ENCODE data around the gene IL17RC.

IL17RC gene

DNA sequence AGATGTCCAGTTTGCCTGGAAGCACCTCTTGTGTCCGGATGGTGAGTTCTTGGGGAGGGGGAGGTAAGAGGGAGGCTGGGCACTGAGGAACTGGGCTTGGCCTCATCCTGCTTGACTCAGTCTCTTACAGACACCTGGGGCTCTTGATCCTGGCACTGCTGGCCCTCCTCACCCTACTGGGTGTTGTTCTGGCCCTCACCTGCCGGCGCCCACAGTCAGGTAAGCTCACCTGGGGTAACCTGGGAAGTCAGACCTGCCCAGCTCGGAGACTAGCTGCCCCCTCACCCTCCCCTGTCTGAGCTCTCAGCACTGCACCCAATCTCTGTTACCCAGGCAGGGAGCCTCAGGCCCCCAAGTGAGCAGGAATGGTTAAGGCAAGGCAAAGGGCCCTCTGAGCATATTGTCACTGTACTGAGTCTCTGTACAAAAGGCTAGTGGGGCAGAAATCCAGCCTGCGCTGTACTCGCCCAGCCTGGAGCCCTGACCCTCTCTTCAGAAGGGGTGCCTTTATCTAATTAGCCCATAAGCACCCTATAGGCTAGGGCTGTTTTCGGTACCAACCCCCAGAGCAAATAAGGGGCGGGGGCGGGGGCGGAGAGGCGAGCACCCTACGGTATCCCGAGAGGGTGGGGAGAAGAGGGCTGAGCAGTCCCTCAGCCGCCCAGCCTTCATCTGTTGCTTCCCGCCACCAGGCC lies 2.2 kb upstream of the IL17RC start:
- Histone ChIP-seq H3K9ac (ENCODE audit: low read length) (no peak overlapping the region), H3K27ac (ENCODE audit: low read length) (no peak overlapping the region), H2AFZ (ENCODE audit: low read length) (no peak overlapping the region), H3K4me3 (ENCODE audit: low read length) (peak overlapping the region; percentile 60; the same call in 1 of the 2 replicates), H3K4me1 (ENCODE audit: low read length) (peaks cover 5% of the 10 kb centered on the region; the same call in 1 of the 2 replicates), H3K4me2 (ENCODE audit: low read depth, low read length) (peak overlapping the region; percentile 98; the same call in 1 of the 2 replicates), H4K20me1 (ENCODE audit: insufficient read depth, low read length) (no peaks in the 10 kb centered on the region), H3K79me2 (ENCODE audit: low read length) (no peaks in the 10 kb centered on the region), H3K9me3 (replicated peaks; ENCODE audit: insufficient read depth, low read length) (no peaks in the 10 kb centered on the region), H3K27me3 (replicated peaks; ENCODE audit: insufficient read depth, low read length) (no peaks in the 10 kb centered on the region), H3K9me2 (replicated peaks; ENCODE audit: insufficient read depth, low read length) (no peaks in the 10 kb centered on the region), H3F3A (ENCODE audit: insufficient read depth, low read length) (no peaks in the 10 kb centered on the region), H3K36me3 (replicated peaks; ENCODE audit: insufficient read depth, low read length) (no peaks in the 10 kb centered on the region)
- no peak for TF ChIP-seq EZH2phosphoT487 (IDR thresholded peaks at IDR 0.05; ENCODE audit: low read length)
- DNase-seq, result no peak

DNA sequence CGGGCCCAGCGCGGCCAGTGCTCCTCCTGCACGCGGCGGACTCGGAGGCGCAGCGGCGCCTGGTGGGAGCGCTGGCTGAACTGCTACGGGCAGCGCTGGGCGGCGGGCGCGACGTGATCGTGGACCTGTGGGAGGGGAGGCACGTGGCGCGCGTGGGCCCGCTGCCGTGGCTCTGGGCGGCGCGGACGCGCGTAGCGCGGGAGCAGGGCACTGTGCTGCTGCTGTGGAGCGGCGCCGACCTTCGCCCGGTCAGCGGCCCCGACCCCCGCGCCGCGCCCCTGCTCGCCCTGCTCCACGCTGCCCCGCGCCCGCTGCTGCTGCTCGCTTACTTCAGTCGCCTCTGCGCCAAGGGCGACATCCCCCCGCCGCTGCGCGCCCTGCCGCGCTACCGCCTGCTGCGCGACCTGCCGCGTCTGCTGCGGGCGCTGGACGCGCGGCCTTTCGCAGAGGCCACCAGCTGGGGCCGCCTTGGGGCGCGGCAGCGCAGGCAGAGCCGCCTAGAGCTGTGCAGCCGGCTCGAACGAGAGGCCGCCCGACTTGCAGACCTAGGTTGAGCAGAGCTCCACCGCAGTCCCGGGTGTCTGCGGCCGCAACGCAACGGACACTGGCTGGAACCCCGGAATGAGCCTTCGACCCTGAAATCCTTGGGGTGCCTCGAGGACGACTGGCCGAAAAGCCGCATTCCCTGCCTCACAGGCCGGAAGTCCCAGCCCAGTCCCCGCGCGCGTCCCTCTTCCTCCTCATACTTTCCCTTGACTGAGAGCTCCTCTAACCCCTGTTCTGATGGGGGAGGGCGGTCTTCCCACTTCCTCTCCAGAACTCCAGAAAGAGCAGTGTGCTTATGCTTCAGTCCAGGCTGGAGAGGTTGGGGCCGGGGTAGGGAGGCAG lies 1.4 kb upstream of the IL17RC start:
- Histone ChIP-seq H3K4me3 (ENCODE audit: low read length) (peak overlapping the region; percentile 60), H4K20me1 (ENCODE audit: insufficient read depth, low read length) (no peaks in the 10 kb centered on the region), H3K9me3 (replicated peaks; ENCODE audit: insufficient read depth, low read length) (no peaks in the 10 kb centered on the region), H3K36me3 (replicated peaks; ENCODE audit: insufficient read depth, low read length) (no peaks in the 10 kb centered on the region), H3F3A (ENCODE audit: insufficient read depth, low read length) (no peaks in the 10 kb centered on the region), H3K9me2 (replicated peaks; ENCODE audit: insufficient read depth, low read length) (no peaks in the 10 kb centered on the region), H2AFZ (ENCODE audit: low read length) (peak overlapping the region; percentile 97), H3K27ac (ENCODE audit: low read length) (no peak overlapping the region), H3K27me3 (replicated peaks; ENCODE audit: insufficient read depth, low read length) (no peaks in the 10 kb centered on the region), H3K9ac (ENCODE audit: low read length) (peak overlapping the region; percentile 2; the same call in 1 of the 2 replicates), H3K79me2 (ENCODE audit: low read length) (no peaks in the 10 kb centered on the region), H3K4me1 (ENCODE audit: low read length) (peaks cover 5% of the 10 kb centered on the region; the same call in 1 of the 2 replicates), H3K4me2 (ENCODE audit: low read depth, low read length) (peak overlapping the region; percentile 98)
- TF ChIP-seq EZH2phosphoT487 (IDR thresholded peaks at IDR 0.05; ENCODE audit: low read length), result no peak
- no peak for TF ChIP-seq EZH2 (optimal IDR thresholded peaks at IDR 0.05; ENCODE audit: low read depth, low read length)
- TF ChIP-seq, protein P1, sequence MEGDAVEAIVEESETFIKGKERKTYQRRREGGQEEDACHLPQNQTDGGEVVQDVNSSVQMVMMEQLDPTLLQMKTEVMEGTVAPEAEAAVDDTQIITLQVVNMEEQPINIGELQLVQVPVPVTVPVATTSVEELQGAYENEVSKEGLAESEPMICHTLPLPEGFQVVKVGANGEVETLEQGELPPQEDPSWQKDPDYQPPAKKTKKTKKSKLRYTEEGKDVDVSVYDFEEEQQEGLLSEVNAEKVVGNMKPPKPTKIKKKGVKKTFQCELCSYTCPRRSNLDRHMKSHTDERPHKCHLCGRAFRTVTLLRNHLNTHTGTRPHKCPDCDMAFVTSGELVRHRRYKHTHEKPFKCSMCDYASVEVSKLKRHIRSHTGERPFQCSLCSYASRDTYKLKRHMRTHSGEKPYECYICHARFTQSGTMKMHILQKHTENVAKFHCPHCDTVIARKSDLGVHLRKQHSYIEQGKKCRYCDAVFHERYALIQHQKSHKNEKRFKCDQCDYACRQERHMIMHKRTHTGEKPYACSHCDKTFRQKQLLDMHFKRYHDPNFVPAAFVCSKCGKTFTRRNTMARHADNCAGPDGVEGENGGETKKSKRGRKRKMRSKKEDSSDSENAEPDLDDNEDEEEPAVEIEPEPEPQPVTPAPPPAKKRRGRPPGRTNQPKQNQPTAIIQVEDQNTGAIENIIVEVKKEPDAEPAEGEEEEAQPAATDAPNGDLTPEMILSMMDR (IDR thresholded peaks at IDR 0.05; ENCODE audit: low read length), result no peak
- peak; percentile 12 for DNase-seq

DNA sequence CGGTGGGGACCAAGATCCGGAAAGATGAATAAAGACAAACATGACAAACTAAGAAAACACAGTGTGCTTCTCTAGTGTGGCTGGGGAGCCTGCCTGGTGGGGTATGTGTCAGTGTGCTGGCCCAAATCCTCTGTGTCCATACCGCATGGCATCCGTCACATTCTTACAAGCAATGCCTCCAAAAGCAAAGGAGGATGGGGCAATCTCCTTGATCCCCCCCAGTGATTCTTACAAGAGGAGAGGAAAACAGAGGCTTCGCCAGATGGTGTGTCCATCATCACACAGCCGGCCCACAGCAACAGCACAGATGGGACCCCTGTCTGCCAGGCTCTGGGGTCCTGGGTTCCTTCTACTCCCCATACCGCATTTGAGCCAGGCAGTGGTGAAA lies 558 bp upstream of the IL17RC start:
- Histone ChIP-seq H3K9ac (ENCODE audit: low read length) (peak overlapping the region; percentile 24; the same call in 1 of the 2 replicates), H3K27me3 (replicated peaks; ENCODE audit: insufficient read depth, low read length) (no peaks in the 10 kb centered on the region), H3K9me2 (replicated peaks; ENCODE audit: insufficient read depth, low read length) (no peaks in the 10 kb centered on the region), H3K79me2 (ENCODE audit: low read length) (no peaks in the 10 kb centered on the region), H3K4me3 (ENCODE audit: low read length) (peak overlapping the region; percentile 54), H3K4me2 (ENCODE audit: low read depth, low read length) (peak overlapping the region; percentile 94), H4K20me1 (ENCODE audit: insufficient read depth, low read length) (no peaks in the 10 kb centered on the region), H3K9me3 (replicated peaks; ENCODE audit: insufficient read depth, low read length) (no peaks in the 10 kb centered on the region), H3K4me1 (ENCODE audit: low read length) (peaks cover 5% of the 10 kb centered on the region; the same call in 1 of the 2 replicates), H3F3A (ENCODE audit: insufficient read depth, low read length) (no peaks in the 10 kb centered on the region), H3K36me3 (replicated peaks; ENCODE audit: insufficient read depth, low read length) (no peaks in the 10 kb centered on the region), H2AFZ (ENCODE audit: low read length) (peak overlapping the region; percentile 81), H3K27ac (ENCODE audit: low read length) (no peak overlapping the region)
- no peak for DNase-seq
- no peak for TF ChIP-seq EZH2phosphoT487 (IDR thresholded peaks at IDR 0.05; ENCODE audit: low read length)
- no peak for TF ChIP-seq EZH2 (optimal IDR thresholded peaks at IDR 0.05; ENCODE audit: low read depth, low read length)
- TF ChIP-seq, protein P1 (IDR thresholded peaks at IDR 0.05; ENCODE audit: low read length), result no peak
